ENCODE measurements around the gene SLTM.

DNA sequence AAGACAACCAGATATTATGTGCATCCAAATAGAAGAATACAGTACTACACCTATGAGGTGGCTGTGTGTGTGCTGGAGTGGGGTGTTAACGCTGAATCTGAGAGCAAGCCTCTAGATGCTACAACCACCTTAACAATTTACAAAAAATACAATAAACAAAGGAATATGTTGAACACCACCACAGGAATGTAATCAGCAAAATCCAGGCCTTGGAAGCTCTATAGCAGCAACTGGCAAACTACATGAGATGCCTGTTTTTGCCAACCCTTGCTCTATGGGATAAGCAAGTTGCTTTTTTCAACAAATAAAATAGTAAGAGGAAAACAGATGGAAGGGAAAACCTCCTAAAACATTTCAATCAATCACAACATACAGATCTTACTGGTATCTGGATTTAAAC lies 23.9 kb downstream of the SLTM start:
- TF ChIP-seq CTCF (IDR thresholded peaks at IDR 0.05; ENCODE audit: low read depth, low read length): no peak
- TF ChIP-seq POLR2A (IDR thresholded peaks at IDR 0.05; ENCODE audit: extremely low read depth, insufficient read length): no peak
- TF ChIP-seq, protein P1, sequence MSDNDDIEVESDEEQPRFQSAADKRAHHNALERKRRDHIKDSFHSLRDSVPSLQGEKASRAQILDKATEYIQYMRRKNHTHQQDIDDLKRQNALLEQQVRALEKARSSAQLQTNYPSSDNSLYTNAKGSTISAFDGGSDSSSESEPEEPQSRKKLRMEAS (IDR thresholded peaks at IDR 0.05; ENCODE audit: low read depth, low read length): no peak
- TF ChIP-seq MYC (IDR thresholded peaks at IDR 0.05; ENCODE audit: low read depth, low read length): no peak
